Measurements from ENCODE around the gene PPARGC1A. TPM values are rescaled to one million over a fixed set of nuclear protein-coding genes. Genes with fewer than 3 reads are reported as not detected.

PPARGC1A gene
- total and polyA plus RNA-seq, 2 of the 13 experiments (the other 11 are each of a cell fraction or from before 2014, with no cell fraction given), result 20.7 to 37.3 TPM

DNA sequence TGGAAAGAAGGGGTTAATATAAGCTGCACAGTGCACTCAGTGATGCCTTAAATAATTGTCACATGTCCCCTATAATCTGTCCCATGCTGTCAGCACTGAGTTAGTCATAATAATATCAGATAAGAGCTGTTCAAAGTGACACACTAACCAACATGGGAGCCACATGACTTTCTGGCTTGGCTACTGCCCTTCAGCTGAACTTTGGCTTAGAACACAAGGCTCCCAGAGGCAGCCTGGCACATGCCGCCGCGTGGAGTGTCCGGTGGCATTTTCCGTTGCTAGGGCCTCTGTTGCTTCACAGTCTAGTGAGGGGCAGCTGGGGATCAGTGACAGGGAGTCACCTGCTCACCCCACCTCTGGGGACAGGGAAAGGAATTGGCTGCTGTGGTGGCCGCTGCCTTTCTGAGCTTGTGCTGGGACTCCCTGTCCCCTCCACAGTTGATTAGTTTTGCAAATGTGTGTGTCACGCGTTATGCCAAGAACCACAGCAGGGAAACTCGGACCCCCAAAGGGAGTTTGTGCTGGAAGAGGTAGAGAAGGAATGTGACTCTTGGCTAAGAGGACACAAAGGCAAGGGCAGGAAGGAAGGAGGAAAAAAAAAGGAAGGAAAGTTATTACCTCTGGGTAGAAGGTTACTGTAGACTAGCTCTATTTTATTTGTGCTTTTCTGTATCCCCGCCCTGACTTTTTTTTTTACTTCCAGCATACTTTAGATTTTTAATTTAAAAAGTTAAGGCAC is 41.1 kb upstream of the PPARGC1A start (continued):
- TF ChIP-seq, protein P1, sequence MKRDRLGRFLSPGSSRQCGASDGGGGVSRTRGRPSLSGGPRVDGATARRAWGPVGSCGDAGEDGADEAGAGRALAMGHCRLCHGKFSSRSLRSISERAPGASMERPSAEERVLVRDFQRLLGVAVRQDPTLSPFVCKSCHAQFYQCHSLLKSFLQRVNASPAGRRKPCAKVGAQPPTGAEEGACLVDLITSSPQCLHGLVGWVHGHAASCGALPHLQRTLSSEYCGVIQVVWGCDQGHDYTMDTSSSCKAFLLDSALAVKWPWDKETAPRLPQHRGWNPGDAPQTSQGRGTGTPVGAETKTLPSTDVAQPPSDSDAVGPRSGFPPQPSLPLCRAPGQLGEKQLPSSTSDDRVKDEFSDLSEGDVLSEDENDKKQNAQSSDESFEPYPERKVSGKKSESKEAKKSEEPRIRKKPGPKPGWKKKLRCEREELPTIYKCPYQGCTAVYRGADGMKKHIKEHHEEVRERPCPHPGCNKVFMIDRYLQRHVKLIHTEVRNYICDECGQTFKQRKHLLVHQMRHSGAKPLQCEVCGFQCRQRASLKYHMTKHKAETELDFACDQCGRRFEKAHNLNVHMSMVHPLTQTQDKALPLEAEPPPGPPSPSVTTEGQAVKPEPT (CRISPR knock-in tag; IDR thresholded peaks at IDR 0.05; ENCODE audit: low read depth), result no peak
- TF ChIP-seq ZNF224 (CRISPR knock-in tag; IDR thresholded peaks at IDR 0.05) (peak; percentile 99), EED (CRISPR knock-in tag; IDR thresholded peaks at IDR 0.05) (no peak), ATM (IDR thresholded peaks at IDR 0.05; ENCODE audit: borderline replicate concordance) (no peak), SETDB1 (CRISPR knock-in tag; IDR thresholded peaks at IDR 0.05; ENCODE audit: borderline replicate concordance) (0 out of 2 replicates have a peak, but pooled peaks have one; percentile 55), KLF6 (CRISPR knock-in tag; IDR thresholded peaks at IDR 0.05) (no peak), MTF2 (CRISPR knock-in tag; IDR thresholded peaks at IDR 0.05; ENCODE audit: borderline replicate concordance) (no peak), SALL1 (CRISPR knock-in tag; IDR thresholded peaks at IDR 0.05) (peak; percentile 66; the same call in 1 of the 2 replicates), ZSCAN29 (CRISPR knock-in tag; conservative IDR thresholded peaks at IDR 0.05) (no peak), ZNF652 (CRISPR knock-in tag; IDR thresholded peaks at IDR 0.05; ENCODE audit: borderline replicate concordance, low read depth) (peak; percentile 87), ZNF839 (CRISPR knock-in tag; IDR thresholded peaks at IDR 0.05; ENCODE audit: borderline replicate concordance) (no peak), RARG (CRISPR knock-in tag; IDR thresholded peaks at IDR 0.05; ENCODE audit: low read depth) (no peak), U2AF1 (optimal IDR thresholded peaks at IDR 0.05; ENCODE audit: low read depth, low read length) (no peak), ZNF543 (CRISPR knock-in tag; IDR thresholded peaks at IDR 0.05) (0 out of 2 replicates have a peak, but pooled peaks have one; percentile 33), ZNF501 (CRISPR knock-in tag; IDR thresholded peaks at IDR 0.05) (0 out of 2 replicates have a peak, but pooled peaks have one; percentile 26), ZNF282 (IDR thresholded peaks at IDR 0.05; ENCODE audit: partially characterized antibody) (no peak)
- TF ChIP-seq, protein P2, sequence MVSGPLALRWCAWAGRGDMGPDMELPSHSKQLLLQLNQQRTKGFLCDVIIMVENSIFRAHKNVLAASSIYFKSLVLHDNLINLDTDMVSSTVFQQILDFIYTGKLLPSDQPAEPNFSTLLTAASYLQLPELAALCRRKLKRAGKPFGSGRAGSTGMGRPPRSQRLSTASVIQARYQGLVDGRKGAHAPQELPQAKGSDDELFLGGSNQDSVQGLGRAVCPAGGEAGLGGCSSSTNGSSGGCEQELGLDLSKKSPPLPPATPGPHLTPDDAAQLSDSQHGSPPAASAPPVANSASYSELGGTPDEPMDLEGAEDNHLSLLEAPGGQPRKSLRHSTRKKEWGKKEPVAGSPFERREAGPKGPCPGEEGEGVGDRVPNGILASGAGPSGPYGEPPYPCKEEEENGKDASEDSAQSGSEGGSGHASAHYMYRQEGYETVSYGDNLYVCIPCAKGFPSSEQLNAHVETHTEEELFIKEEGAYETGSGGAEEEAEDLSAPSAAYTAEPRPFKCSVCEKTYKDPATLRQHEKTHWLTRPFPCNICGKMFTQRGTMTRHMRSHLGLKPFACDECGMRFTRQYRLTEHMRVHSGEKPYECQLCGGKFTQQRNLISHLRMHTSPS (CRISPR knock-in tag; IDR thresholded peaks at IDR 0.05; ENCODE audit: low read depth), result peak; percentile 36; the same call in 1 of the 2 replicates
- TF ChIP-seq, protein P3, sequence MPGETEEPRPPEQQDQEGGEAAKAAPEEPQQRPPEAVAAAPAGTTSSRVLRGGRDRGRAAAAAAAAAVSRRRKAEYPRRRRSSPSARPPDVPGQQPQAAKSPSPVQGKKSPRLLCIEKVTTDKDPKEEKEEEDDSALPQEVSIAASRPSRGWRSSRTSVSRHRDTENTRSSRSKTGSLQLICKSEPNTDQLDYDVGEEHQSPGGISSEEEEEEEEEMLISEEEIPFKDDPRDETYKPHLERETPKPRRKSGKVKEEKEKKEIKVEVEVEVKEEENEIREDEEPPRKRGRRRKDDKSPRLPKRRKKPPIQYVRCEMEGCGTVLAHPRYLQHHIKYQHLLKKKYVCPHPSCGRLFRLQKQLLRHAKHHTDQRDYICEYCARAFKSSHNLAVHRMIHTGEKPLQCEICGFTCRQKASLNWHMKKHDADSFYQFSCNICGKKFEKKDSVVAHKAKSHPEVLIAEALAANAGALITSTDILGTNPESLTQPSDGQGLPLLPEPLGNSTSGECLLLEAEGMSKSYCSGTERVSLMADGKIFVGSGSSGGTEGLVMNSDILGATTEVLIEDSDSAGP (CRISPR knock-in tag; IDR thresholded peaks at IDR 0.05; ENCODE audit: borderline replicate concordance), result no peak
- TF ChIP-seq, protein P4, sequence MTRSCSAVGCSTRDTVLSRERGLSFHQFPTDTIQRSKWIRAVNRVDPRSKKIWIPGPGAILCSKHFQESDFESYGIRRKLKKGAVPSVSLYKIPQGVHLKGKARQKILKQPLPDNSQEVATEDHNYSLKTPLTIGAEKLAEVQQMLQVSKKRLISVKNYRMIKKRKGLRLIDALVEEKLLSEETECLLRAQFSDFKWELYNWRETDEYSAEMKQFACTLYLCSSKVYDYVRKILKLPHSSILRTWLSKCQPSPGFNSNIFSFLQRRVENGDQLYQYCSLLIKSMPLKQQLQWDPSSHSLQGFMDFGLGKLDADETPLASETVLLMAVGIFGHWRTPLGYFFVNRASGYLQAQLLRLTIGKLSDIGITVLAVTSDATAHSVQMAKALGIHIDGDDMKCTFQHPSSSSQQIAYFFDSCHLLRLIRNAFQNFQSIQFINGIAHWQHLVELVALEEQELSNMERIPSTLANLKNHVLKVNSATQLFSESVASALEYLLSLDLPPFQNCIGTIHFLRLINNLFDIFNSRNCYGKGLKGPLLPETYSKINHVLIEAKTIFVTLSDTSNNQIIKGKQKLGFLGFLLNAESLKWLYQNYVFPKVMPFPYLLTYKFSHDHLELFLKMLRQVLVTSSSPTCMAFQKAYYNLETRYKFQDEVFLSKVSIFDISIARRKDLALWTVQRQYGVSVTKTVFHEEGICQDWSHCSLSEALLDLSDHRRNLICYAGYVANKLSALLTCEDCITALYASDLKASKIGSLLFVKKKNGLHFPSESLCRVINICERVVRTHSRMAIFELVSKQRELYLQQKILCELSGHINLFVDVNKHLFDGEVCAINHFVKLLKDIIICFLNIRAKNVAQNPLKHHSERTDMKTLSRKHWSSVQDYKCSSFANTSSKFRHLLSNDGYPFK (CRISPR knock-in tag; IDR thresholded peaks at IDR 0.05; ENCODE audit: borderline replicate concordance), result no peak
- TF ChIP-seq, protein P5, sequence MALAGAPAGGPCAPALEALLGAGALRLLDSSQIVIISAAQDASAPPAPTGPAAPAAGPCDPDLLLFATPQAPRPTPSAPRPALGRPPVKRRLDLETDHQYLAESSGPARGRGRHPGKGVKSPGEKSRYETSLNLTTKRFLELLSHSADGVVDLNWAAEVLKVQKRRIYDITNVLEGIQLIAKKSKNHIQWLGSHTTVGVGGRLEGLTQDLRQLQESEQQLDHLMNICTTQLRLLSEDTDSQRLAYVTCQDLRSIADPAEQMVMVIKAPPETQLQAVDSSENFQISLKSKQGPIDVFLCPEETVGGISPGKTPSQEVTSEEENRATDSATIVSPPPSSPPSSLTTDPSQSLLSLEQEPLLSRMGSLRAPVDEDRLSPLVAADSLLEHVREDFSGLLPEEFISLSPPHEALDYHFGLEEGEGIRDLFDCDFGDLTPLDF (CRISPR knock-in tag; IDR thresholded peaks at IDR 0.05), result no peak

Measured in HepG2 (cell line).